Measurements from ENCODE around the gene PGP.

DNA sequence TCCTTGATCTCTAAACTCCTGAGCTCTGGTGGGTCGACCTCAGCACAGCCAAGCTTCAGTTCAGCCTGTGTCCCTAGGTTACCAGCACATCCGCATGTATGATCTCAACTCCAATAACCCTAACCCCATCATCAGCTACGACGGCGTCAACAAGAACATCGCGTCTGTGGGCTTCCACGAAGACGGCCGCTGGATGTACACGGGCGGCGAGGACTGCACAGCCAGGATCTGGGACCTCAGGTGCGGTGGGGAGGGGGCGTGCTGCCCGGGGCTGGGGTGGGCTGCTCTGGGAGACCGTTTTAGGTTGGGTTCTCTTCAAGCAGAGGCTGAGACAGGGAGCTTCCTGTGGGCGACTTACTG, 8.2 kb downstream of the PGP start:
- TF ChIP-seq, protein P1, sequence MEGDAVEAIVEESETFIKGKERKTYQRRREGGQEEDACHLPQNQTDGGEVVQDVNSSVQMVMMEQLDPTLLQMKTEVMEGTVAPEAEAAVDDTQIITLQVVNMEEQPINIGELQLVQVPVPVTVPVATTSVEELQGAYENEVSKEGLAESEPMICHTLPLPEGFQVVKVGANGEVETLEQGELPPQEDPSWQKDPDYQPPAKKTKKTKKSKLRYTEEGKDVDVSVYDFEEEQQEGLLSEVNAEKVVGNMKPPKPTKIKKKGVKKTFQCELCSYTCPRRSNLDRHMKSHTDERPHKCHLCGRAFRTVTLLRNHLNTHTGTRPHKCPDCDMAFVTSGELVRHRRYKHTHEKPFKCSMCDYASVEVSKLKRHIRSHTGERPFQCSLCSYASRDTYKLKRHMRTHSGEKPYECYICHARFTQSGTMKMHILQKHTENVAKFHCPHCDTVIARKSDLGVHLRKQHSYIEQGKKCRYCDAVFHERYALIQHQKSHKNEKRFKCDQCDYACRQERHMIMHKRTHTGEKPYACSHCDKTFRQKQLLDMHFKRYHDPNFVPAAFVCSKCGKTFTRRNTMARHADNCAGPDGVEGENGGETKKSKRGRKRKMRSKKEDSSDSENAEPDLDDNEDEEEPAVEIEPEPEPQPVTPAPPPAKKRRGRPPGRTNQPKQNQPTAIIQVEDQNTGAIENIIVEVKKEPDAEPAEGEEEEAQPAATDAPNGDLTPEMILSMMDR (optimal IDR thresholded peaks at IDR 0.05 in 1 of 3, IDR thresholded peaks at IDR 0.05 in 1 of 3, conservative IDR thresholded peaks at IDR 0.05 in 1 of 3; ENCODE audit: extremely low read depth in 1 of 3, insufficient read depth in 2 of 3, low read length in 3 of 3) = no peak
- TF ChIP-seq EZH2 (IDR thresholded peaks at IDR 0.05; ENCODE audit: low read length) = no peak
